PFSK-1 (cell line): ENCODE results near the gene OTP.

Experiments
- POLR2AphosphoS5 ChIP-seq: IDR thresholded peaks from 2 replicates; pipeline ENCODE4 v1.6.1; 2012; ENCODE audit warnings: low read depth, mild to moderate bottlenecking, control low read depth, low read length, moderate library complexity
- REST ChIP-seq, 2 experiments: IDR thresholded peaks; 2 replicates each; pipeline versions ENCODE4 v1.6.1 to v1.8.0; 2011 to 2012; ENCODE audit warnings: low read depth in 2 of 2, low read length in 2 of 2, control low read depth in 1 of 2, inconsistent platforms in 1 of 2, mild to moderate bottlenecking in 1 of 2, moderate library complexity in 1 of 2; ENCODE audit not compliant: insufficient read depth in 1 of 2
- TAF1 ChIP-seq: IDR thresholded peaks from 2 replicates; pipeline ENCODE4 v1.6.1; 2012; ENCODE audit warnings: low read length, control low read depth, borderline replicate concordance; ENCODE audit not compliant: insufficient read depth

GRCh38 chr5:77632526-77633206 lies 5.8 kb downstream of the OTP start:
- TF ChIP-seq POLR2AphosphoS5 = no peak
- TF ChIP-seq REST (IDR thresholded peaks at IDR 0.05; ENCODE audit: insufficient read depth in 1 of 2, low read depth in 2 of 2, low read length in 2 of 2) = no peak
- no peak for TF ChIP-seq TAF1
